Subcutaneous adipose tissue (tissue), 4 donors: ENCODE data around the gene ADGRD1. TPM values are rescaled to one million over a fixed set of nuclear protein-coding genes. Genes with fewer than 3 reads are reported as not detected.

Experiments
- total RNA-seq, 4 donors: library from RNA; depleted of rRNA; stranded (reverse); fragments of >200 nt; gene quantifications; one replicate each; pipeline ENCODE4 v1.1.0, GENCODE V29; 2016
- TF ChIP-seq, protein P1 (sequence below): fragments of 450-650 bp; IDR thresholded peaks from one replicate; pipeline ENCODE4 v1.5.1; 2016; ENCODE audit warnings: low read depth, mild to moderate bottlenecking, control low read depth, antibody characterized with exemption, moderate library complexity

The ADGRD1 gene
- total RNA-seq, 4 donors from 2014 or later = 16.3 to 34.1 (median 24.1) TPM

- TF ChIP-seq, protein P1, sequence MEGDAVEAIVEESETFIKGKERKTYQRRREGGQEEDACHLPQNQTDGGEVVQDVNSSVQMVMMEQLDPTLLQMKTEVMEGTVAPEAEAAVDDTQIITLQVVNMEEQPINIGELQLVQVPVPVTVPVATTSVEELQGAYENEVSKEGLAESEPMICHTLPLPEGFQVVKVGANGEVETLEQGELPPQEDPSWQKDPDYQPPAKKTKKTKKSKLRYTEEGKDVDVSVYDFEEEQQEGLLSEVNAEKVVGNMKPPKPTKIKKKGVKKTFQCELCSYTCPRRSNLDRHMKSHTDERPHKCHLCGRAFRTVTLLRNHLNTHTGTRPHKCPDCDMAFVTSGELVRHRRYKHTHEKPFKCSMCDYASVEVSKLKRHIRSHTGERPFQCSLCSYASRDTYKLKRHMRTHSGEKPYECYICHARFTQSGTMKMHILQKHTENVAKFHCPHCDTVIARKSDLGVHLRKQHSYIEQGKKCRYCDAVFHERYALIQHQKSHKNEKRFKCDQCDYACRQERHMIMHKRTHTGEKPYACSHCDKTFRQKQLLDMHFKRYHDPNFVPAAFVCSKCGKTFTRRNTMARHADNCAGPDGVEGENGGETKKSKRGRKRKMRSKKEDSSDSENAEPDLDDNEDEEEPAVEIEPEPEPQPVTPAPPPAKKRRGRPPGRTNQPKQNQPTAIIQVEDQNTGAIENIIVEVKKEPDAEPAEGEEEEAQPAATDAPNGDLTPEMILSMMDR = no peak
These were observed 20.2 kb downstream of the ADGRD1 start for GRCh38 chr12:130973906-130974305.

GRCh38 chr12:130975116-130975515 lies 21.4 kb downstream of the ADGRD1 start:
- TF ChIP-seq, protein P1 = no peak

DNA sequence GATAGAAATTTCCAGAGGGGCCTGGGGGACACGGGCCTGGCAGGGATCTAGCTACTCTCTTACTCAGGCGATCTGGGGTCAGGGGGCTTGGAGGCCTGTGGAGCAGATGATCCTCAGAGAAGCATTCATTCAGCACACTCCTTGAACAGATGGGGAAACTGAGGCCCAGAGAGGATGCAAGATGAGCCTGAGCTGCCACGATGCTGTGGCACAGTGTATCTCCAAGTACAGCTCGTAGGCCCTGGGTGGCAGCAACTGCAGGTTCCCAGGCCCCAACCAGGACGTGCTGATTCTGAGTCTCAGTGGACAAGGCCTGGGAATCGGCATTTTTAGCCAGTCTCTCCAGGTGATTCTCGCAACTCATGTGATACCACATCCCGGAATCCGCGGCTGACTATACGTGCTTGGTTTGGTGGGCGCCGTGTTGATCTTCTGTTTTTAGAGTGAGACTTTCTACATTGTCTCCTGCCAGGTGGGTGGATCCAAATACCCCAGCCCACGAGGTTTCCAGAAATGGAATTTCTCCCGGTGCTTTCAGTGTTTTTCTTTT lies 22.5 kb downstream of the ADGRD1 start:
- TF ChIP-seq, protein P1 = no peak

DNA sequence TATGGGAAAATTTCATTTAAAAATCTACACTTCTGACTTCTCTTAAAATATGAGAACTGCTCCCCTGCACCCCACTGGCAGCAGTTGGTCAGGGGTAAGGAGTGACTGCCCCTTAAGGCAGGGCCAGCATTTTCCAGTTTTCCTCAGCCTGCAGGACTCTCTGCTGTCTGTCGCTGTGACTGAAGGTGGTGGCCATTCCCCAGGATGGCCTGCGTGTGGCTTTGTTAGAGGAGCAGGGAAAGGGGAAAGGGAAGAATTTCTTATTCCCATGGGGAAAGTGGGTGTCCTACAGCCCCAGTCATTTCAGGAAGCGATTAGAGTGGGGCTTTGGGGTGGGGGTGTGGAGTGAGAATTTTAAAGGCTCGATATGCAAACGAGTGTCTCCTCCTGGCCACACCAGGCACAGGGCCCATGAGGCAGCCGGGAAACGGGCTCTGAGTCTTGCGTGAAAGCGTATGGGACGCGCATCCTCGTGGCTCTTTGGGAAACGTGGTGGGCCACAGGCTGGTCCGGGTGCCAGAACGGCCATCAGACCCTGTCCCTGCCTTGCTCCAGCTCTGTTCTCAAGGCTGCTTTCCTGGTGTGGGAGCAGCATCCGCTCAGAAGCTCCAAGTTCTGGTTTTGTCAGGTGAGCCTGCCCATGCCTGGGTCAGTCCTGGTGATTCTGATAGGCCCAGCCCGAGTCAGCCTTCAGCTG lies 23.5 kb downstream of the ADGRD1 start:
- TF ChIP-seq, protein P1 = no peak

DNA sequence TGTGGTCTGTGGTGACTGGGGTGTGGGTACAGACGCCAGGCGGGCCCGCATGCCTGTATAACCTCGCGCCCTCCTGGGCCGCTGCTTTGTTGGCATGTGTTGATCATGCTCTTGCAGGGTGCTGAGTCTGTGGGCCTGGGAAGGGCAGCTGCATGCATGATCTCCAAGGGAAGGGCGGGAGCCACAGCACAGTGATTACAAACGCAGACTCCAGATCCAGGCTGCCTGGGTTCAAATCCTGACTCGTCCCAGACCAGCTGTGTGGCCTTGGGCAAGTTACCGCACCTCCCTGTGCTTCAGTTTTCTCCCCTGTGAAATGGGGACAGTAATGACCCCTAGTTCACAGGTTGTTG lies 24.0 kb downstream of the ADGRD1 start:
- TF ChIP-seq, protein P1 = no peak

- TF ChIP-seq, protein P1 = no peak
These were observed 25.1 kb downstream of the ADGRD1 start for GRCh38 chr12:130978785-130979184.

- TF ChIP-seq, protein P1 = no peak
These were observed 27.5 kb downstream of the ADGRD1 start for GRCh38 chr12:130981074-130981742.
